ENCODE data around the gene RER1. TPM values are rescaled to one million over a fixed set of nuclear protein-coding genes. Genes with fewer than 3 reads are reported as not detected.

Gene RER1
- total RNA-seq, 1 experiment from 2014 or later = 79.8 TPM

DNA sequence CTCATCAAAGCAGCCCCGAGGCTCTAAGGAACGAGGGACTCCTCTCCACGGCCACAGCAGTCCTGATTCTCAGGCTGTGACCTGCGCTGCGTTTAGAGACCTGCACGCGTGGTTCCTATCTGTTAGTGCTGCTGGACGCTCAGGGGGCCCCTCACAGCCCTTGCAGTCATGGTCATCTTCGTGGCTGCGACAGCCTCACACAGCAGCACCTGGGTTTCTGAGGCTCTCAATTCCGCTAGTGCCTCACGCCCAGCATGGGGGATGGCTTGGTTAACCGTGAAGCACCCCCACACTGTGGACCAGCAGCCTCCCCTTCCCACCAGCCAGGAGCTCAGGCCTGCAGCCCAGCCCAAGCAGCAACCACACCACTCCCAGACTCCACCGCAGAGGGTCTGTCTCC, 8.1 kb upstream of the RER1 start:
- Mint-ChIP-seq H3K9me3 (no peaks in the 10 kb centered on the region), H3K4me3 (no peak overlapping the region), H3K27ac (no peak overlapping the region), H3K36me3 (no peaks in the 10 kb centered on the region), H3K4me1 (no peaks in the 10 kb centered on the region), H3K27me3 (ENCODE audit: low read depth) (no peaks in the 10 kb centered on the region)
- ChIA-PET POLR2A (no interaction called here), CTCF (interaction anchor here (1.0 to 6.4 kb wide), 4 partner anchors 45 to 190 kb away, joined by 3 to 170 read pairs (median 50); partner anchors contain the start of gene FAAP20)
- no peak for DNase-seq (ENCODE audit: low spot score)
- TF ChIP-seq, protein P1, sequence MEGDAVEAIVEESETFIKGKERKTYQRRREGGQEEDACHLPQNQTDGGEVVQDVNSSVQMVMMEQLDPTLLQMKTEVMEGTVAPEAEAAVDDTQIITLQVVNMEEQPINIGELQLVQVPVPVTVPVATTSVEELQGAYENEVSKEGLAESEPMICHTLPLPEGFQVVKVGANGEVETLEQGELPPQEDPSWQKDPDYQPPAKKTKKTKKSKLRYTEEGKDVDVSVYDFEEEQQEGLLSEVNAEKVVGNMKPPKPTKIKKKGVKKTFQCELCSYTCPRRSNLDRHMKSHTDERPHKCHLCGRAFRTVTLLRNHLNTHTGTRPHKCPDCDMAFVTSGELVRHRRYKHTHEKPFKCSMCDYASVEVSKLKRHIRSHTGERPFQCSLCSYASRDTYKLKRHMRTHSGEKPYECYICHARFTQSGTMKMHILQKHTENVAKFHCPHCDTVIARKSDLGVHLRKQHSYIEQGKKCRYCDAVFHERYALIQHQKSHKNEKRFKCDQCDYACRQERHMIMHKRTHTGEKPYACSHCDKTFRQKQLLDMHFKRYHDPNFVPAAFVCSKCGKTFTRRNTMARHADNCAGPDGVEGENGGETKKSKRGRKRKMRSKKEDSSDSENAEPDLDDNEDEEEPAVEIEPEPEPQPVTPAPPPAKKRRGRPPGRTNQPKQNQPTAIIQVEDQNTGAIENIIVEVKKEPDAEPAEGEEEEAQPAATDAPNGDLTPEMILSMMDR (IDR thresholded peaks at IDR 0.05) = no peak
- TF ChIP-seq NR1H2 (CRISPR knock-in tag; IDR thresholded peaks at IDR 0.05) = no peak
- TF ChIP-seq ZBTB21 (CRISPR knock-in tag; IDR thresholded peaks at IDR 0.05; ENCODE audit: borderline replicate concordance) = no peak
- TF ChIP-seq, protein P2, sequence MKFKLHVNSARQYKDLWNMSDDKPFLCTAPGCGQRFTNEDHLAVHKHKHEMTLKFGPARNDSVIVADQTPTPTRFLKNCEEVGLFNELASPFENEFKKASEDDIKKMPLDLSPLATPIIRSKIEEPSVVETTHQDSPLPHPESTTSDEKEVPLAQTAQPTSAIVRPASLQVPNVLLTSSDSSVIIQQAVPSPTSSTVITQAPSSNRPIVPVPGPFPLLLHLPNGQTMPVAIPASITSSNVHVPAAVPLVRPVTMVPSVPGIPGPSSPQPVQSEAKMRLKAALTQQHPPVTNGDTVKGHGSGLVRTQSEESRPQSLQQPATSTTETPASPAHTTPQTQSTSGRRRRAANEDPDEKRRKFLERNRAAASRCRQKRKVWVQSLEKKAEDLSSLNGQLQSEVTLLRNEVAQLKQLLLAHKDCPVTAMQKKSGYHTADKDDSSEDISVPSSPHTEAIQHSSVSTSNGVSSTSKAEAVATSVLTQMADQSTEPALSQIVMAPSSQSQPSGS (CRISPR knock-in tag; IDR thresholded peaks at IDR 0.05; ENCODE audit: borderline replicate concordance, low read depth) = no peak
- TF ChIP-seq NFATC4 (CRISPR knock-in tag; IDR thresholded peaks at IDR 0.05) = no peak
- TF ChIP-seq ZNF232 (CRISPR knock-in tag; IDR thresholded peaks at IDR 0.05) = no peak
- no peak for TF ChIP-seq TCF7 (CRISPR knock-in tag; IDR thresholded peaks at IDR 0.05; ENCODE audit: low read depth)
- no peak for TF ChIP-seq ETV6 (CRISPR knock-in tag; IDR thresholded peaks at IDR 0.05)
- no peak for TF ChIP-seq TP53 (CRISPR knock-in tag; IDR thresholded peaks at IDR 0.05)
- no peak for TF ChIP-seq SP1 (CRISPR knock-in tag; conservative IDR thresholded peaks at IDR 0.05)
- TF ChIP-seq NR2C2 (CRISPR knock-in tag; IDR thresholded peaks at IDR 0.05) = no peak
- ATAC-seq = no peak

DNA sequence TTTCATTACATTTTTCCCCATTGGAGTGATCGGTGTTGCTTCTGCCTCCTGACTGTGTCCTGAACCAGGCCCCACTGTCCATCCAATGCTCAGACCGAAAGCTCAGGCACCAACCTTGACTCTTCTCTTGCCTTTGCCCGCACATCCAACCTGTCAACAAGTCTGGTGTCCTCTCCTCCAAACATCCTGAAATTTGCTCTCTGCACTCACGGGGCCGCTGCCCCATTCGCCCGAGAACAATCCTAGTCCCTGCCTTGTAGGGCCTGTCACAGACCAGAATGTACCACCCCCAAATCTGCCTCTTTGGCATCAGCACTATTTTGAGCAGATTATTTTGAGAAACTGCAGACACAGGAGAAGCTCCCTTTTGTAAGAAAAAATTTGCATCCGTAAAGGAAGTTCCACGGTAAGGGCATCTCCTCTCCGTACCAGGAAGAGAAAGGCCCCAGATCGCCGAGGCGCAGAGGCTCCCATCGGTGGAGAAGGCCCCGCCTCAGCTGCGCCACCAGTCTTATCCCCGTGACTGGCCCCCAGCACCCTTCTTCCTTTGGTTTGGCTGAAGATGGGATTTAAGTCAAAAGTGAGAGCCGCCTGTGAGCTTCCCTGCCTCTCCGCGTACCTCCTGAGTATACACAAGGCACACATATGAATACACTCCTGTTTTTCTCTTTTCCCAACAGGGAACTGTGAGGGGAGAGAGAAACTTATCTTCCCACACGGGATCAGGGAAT, 7.3 kb upstream of the RER1 start:
- CTCF ChIA-PET = interaction anchor here (1.0 to 6.4 kb wide), 4 partner anchors 46 to 190 kb away, joined by 3 to 170 read pairs (median 50); partner anchors contain the start of gene FAAP20
- Mint-ChIP-seq H3K9me3 (no peaks in the 10 kb centered on the region), H3K36me3 (no peaks in the 10 kb centered on the region), H3K27me3 (ENCODE audit: low read depth) (no peaks in the 10 kb centered on the region), H3K4me1 (no peaks in the 10 kb centered on the region), H3K27ac (0 out of 2 replicates have a peak overlapping the region, but pooled peaks have one; percentile 47), H3K4me3 (no peak overlapping the region)
- no peak for ATAC-seq
- POLR2A ChIA-PET = no interaction called here
- DNase-seq (ENCODE audit: low spot score) = no peak
- TF ChIP-seq, protein P3, sequence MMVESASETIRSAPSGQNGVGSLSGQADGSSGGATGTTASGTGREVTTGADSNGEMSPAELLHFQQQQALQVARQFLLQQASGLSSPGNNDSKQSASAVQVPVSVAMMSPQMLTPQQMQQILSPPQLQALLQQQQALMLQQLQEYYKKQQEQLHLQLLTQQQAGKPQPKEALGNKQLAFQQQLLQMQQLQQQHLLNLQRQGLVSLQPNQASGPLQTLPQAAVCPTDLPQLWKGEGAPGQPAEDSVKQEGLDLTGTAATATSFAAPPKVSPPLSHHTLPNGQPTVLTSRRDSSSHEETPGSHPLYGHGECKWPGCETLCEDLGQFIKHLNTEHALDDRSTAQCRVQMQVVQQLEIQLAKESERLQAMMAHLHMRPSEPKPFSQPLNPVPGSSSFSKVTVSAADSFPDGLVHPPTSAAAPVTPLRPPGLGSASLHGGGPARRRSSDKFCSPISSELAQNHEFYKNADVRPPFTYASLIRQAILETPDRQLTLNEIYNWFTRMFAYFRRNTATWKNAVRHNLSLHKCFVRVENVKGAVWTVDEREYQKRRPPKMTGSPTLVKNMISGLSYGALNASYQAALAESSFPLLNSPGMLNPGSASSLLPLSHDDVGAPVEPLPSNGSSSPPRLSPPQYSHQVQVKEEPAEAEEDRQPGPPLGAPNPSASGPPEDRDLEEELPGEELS (CRISPR knock-in tag; IDR thresholded peaks at IDR 0.05) = no peak
- TF ChIP-seq, protein P4, sequence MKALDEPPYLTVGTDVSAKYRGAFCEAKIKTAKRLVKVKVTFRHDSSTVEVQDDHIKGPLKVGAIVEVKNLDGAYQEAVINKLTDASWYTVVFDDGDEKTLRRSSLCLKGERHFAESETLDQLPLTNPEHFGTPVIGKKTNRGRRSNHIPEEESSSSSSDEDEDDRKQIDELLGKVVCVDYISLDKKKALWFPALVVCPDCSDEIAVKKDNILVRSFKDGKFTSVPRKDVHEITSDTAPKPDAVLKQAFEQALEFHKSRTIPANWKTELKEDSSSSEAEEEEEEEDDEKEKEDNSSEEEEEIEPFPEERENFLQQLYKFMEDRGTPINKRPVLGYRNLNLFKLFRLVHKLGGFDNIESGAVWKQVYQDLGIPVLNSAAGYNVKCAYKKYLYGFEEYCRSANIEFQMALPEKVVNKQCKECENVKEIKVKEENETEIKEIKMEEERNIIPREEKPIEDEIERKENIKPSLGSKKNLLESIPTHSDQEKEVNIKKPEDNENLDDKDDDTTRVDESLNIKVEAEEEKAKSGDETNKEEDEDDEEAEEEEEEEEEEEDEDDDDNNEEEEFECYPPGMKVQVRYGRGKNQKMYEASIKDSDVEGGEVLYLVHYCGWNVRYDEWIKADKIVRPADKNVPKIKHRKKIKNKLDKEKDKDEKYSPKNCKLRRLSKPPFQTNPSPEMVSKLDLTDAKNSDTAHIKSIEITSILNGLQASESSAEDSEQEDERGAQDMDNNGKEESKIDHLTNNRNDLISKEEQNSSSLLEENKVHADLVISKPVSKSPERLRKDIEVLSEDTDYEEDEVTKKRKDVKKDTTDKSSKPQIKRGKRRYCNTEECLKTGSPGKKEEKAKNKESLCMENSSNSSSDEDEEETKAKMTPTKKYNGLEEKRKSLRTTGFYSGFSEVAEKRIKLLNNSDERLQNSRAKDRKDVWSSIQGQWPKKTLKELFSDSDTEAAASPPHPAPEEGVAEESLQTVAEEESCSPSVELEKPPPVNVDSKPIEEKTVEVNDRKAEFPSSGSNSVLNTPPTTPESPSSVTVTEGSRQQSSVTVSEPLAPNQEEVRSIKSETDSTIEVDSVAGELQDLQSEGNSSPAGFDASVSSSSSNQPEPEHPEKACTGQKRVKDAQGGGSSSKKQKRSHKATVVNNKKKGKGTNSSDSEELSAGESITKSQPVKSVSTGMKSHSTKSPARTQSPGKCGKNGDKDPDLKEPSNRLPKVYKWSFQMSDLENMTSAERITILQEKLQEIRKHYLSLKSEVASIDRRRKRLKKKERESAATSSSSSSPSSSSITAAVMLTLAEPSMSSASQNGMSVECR (CRISPR knock-in tag; IDR thresholded peaks at IDR 0.05; ENCODE audit: borderline replicate concordance) = no peak
- TF ChIP-seq, protein P5, sequence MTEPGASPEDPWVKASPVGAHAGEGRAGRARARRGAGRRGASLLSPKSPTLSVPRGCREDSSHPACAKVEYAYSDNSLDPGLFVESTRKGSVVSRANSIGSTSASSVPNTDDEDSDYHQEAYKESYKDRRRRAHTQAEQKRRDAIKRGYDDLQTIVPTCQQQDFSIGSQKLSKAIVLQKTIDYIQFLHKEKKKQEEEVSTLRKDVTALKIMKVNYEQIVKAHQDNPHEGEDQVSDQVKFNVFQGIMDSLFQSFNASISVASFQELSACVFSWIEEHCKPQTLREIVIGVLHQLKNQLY (CRISPR knock-in tag; IDR thresholded peaks at IDR 0.05) = no peak
- TF ChIP-seq SP1 (CRISPR knock-in tag; conservative IDR thresholded peaks at IDR 0.05) (no peak), TEAD1 (CRISPR knock-in tag; IDR thresholded peaks at IDR 0.05) (no peak), PRRX2 (CRISPR knock-in tag; IDR thresholded peaks at IDR 0.05) (no peak), EMX1 (CRISPR knock-in tag; IDR thresholded peaks at IDR 0.05) (no peak), FOXP1 (CRISPR knock-in tag; IDR thresholded peaks at IDR 0.05; ENCODE audit: borderline replicate concordance) (no peak)
- TF ChIP-seq, protein P6, sequence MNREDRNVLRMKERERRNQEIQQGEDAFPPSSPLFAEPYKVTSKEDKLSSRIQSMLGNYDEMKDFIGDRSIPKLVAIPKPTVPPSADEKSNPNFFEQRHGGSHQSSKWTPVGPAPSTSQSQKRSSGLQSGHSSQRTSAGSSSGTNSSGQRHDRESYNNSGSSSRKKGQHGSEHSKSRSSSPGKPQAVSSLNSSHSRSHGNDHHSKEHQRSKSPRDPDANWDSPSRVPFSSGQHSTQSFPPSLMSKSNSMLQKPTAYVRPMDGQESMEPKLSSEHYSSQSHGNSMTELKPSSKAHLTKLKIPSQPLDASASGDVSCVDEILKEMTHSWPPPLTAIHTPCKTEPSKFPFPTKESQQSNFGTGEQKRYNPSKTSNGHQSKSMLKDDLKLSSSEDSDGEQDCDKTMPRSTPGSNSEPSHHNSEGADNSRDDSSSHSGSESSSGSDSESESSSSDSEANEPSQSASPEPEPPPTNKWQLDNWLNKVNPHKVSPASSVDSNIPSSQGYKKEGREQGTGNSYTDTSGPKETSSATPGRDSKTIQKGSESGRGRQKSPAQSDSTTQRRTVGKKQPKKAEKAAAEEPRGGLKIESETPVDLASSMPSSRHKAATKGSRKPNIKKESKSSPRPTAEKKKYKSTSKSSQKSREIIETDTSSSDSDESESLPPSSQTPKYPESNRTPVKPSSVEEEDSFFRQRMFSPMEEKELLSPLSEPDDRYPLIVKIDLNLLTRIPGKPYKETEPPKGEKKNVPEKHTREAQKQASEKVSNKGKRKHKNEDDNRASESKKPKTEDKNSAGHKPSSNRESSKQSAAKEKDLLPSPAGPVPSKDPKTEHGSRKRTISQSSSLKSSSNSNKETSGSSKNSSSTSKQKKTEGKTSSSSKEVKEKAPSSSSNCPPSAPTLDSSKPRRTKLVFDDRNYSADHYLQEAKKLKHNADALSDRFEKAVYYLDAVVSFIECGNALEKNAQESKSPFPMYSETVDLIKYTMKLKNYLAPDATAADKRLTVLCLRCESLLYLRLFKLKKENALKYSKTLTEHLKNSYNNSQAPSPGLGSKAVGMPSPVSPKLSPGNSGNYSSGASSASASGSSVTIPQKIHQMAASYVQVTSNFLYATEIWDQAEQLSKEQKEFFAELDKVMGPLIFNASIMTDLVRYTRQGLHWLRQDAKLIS (CRISPR knock-in tag; IDR thresholded peaks at IDR 0.05; ENCODE audit: borderline replicate concordance) = no peak

Data from WTC11 (cell line).